NT2/D1 (cell line): ENCODE results near the gene PCTP.

ENCODE experiments used
- DNase-seq: peaks from one replicate; pipeline ENCODE4 v3.0.0-alpha.2; 2011; ENCODE audit warnings: low read depth, low spot score
- H3K27me3 ChIP-seq: 2 replicates; pipeline ENCODE4 v1.6.0; 2011; ENCODE audit warnings: mild to moderate bottlenecking; ENCODE audit not compliant: insufficient read length, insufficient read depth
- H3K36me3 ChIP-seq: 2 replicates; pipeline ENCODE4 v1.6.1; 2011; ENCODE audit warnings: mild to moderate bottlenecking, low read length, mixed read lengths; ENCODE audit not compliant: insufficient read depth, insufficient read length
- H3K4me1 ChIP-seq: 2 replicates; pipeline ENCODE4 v1.5.1; 2011; ENCODE audit not compliant: insufficient read depth, insufficient read length
- H3K4me3 ChIP-seq: 2 replicates; pipeline ENCODE4 v1.5.1; 2011; ENCODE audit warnings: low read depth; ENCODE audit not compliant: insufficient read length
- H3K9ac ChIP-seq: 2 replicates; pipeline ENCODE4 v1.6.0; 2011; ENCODE audit warnings: low read depth; ENCODE audit not compliant: insufficient read length
- H3K9me3 ChIP-seq: 2 replicates; pipeline ENCODE4 v1.5.1; 2011; ENCODE audit warnings: mild to moderate bottlenecking, low read length; ENCODE audit not compliant: insufficient read depth
- SUZ12 ChIP-seq: IDR thresholded peaks from 2 replicates; pipeline ENCODE4 v1.6.1; 2011; ENCODE audit not compliant: insufficient read length, insufficient read depth; ENCODE audit errors: extremely low read depth
- YY1 ChIP-seq: IDR thresholded peaks from 2 replicates; pipeline ENCODE4 v1.6.1; 2011; ENCODE audit not compliant: insufficient read length, insufficient read depth
- ZNF274 ChIP-seq: IDR thresholded peaks from 2 replicates; pipeline ENCODE4 v1.6.1; 2011; ENCODE audit warnings: mild to moderate bottlenecking, low read depth, low read length

PCTP gene

DNA sequence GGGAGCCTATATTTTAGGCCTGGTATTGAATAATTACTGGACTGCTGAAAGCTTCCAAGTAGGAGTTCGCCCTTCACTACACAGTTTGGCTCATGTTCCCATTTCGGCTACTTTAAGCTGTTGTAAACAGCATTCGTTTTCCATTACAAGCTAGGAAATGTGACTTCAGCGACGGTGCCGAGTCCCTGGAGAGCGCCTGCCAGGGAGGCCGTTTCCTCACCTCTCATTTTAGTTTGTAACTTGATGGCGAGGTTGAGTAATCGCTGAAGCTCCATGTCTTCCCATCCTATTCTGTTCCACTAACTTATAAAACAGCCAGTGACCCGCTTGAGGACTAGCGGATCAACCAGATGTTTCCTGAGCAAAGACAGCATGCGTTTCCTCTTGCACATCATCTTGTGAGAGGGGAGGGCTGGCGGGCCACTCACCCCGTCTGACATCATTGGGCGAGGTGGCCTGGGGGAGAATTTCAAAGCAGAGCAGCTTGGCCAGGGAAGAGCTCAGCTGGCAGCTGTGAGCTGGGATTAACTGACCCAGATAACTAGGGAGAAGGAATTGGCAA lies 32.9 kb downstream of the PCTP start:
- Histone ChIP-seq H3K27me3 (no peaks in the 10 kb centered on the region), H3K9ac (no peak overlapping the region), H3K4me3 (no peak overlapping the region), H3K36me3 (no peaks in the 10 kb centered on the region), H3K4me1 (no peaks in the 10 kb centered on the region), H3K9me3 (no peaks in the 10 kb centered on the region)
- DNase-seq = no peak
- no peak for TF ChIP-seq YY1
- TF ChIP-seq ZNF274 = no peak
- TF ChIP-seq SUZ12 = no peak

DNA sequence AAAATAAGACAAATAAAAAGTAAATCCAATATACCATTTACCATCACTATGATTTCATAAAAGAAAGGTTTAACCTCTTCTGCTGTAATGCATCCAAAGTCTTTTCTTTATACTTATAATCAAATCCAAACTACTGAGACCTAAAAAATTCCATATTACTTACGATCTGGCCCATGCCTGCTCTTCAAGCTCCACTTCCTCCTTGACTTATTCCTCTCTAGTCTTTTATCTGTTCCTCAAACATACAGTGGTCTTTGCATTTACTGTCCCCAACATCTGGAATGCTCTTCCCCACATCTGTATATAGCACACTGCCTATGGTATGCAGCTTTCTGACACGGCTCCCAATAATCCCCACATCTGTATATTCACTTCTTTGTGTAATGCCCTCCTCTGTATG lies 33.8 kb downstream of the PCTP start:
- H3K27me3 ChIP-seq = no peaks in the 10 kb centered on the region
- no peak overlapping the region for H3K4me3 ChIP-seq
- no peak for TF ChIP-seq SUZ12
- TF ChIP-seq YY1 = no peak
- TF ChIP-seq ZNF274 = no peak
- DNase-seq = no peak
- H3K4me1 ChIP-seq = no peaks in the 10 kb centered on the region
- no peak overlapping the region for H3K9ac ChIP-seq
- no peaks in the 10 kb centered on the region for H3K9me3 ChIP-seq
- no peaks in the 10 kb centered on the region for H3K36me3 ChIP-seq

DNA sequence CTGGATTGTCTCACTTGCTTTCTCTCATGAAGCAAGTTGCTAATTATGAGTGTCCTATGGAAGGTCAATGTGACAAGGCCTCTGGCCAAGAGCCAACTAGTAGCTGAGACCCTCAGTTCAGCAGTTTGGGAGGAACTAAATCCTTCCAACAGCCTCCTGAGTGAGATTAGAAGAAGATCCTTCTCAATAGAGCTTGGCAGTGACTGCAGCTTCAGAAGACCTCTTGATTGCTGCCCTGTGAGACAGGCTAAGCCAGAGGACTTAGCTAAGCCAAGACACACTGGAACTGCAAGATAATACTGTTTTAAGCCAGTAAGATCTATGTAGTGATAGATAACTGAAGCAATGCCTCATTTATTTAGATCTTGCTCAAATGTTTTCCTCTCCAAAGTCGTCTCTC lies 34.3 kb downstream of the PCTP start:
- no peaks in the 10 kb centered on the region for H3K9me3 ChIP-seq
- DNase-seq = no peak
- no peak overlapping the region for H3K9ac ChIP-seq
- no peaks in the 10 kb centered on the region for H3K27me3 ChIP-seq
- no peak overlapping the region for H3K4me3 ChIP-seq
- no peaks in the 10 kb centered on the region for H3K36me3 ChIP-seq
- no peaks in the 10 kb centered on the region for H3K4me1 ChIP-seq
- TF ChIP-seq SUZ12 (no peak), ZNF274 (no peak), YY1 (no peak)

- Histone ChIP-seq H3K4me1 (no peaks in the 10 kb centered on the region), H3K9me3 (no peaks in the 10 kb centered on the region), H3K4me3 (no peak overlapping the region), H3K27me3 (no peaks in the 10 kb centered on the region), H3K9ac (no peak overlapping the region), H3K36me3 (no peaks in the 10 kb centered on the region)
- no peak for DNase-seq
- TF ChIP-seq YY1 = no peak
- TF ChIP-seq ZNF274 = no peak
- TF ChIP-seq SUZ12 = no peak
These were observed 42.4 kb downstream of the PCTP start for GRCh38 chr17:55793272-55793671.

DNA sequence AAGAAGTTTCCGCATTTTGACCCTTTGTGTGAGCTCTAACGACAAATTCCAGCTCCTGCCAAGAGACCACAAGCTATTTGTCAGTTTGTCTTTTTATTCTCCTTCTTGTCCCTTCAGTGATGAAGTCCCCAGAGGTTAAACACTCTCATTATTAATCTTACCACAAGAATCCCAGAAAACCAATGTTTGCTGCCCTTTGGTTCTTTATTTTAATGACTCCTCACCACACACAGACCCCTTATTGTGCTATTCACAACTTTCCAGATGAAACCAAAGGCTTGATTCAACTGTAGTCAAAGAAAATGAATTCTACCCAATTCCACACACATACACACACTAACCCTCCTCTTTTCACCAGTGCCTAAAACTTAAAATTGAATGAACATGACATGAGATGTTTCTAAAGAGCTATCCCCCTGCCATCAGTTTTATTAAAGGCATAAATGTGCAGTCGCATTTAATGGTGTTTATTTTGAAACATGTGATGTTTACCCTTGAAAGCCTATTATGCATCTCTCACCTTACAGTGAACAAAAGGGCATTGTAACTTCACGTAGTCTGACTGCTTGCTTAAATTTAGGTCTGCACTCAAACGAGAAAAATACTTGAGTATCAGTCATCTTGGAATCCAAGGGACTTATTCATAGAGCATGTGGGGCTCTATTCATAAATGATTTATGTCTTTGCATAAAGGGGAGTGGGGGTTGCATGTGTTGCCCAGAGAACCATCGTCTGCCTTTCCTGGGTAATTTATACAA lies 44.1 kb downstream of the PCTP start:
- H3K36me3 ChIP-seq = no peaks in the 10 kb centered on the region
- H3K4me3 ChIP-seq = no peak overlapping the region
- H3K9ac ChIP-seq = no peak overlapping the region
- H3K4me1 ChIP-seq = no peaks in the 10 kb centered on the region
- DNase-seq = no peak
- H3K9me3 ChIP-seq = no peaks in the 10 kb centered on the region
- no peaks in the 10 kb centered on the region for H3K27me3 ChIP-seq
- TF ChIP-seq ZNF274 (no peak), YY1 (no peak), SUZ12 (no peak)

GRCh38 chr17:55806745-55807495 lies 56.1 kb downstream of the PCTP start:
- Histone ChIP-seq H3K9ac (no peak overlapping the region), H3K36me3 (no peaks in the 10 kb centered on the region), H3K9me3 (no peaks in the 10 kb centered on the region), H3K4me1 (no peaks in the 10 kb centered on the region), H3K4me3 (no peak overlapping the region), H3K27me3 (no peaks in the 10 kb centered on the region)
- DNase-seq = no peak
- no peak for TF ChIP-seq SUZ12
- no peak for TF ChIP-seq YY1
- no peak for TF ChIP-seq ZNF274

- no peak for TF ChIP-seq ZNF274
- no peak for TF ChIP-seq YY1
- TF ChIP-seq SUZ12 = no peak
These were observed 60.7 kb downstream of the PCTP start for GRCh38 chr17:55811536-55811935.

More at GRCh38 chr17:55811536-55811935, 60.7 kb downstream of the PCTP start:
- H3K36me3 ChIP-seq = no peaks in the 10 kb centered on the region
- no peak for DNase-seq
- H3K27me3 ChIP-seq = no peaks in the 10 kb centered on the region
- no peaks in the 10 kb centered on the region for H3K4me1 ChIP-seq
- H3K4me3 ChIP-seq = no peak overlapping the region
- no peak overlapping the region for H3K9ac ChIP-seq
- no peaks in the 10 kb centered on the region for H3K9me3 ChIP-seq
